ENCODE results near the gene TPRKB.

DNA sequence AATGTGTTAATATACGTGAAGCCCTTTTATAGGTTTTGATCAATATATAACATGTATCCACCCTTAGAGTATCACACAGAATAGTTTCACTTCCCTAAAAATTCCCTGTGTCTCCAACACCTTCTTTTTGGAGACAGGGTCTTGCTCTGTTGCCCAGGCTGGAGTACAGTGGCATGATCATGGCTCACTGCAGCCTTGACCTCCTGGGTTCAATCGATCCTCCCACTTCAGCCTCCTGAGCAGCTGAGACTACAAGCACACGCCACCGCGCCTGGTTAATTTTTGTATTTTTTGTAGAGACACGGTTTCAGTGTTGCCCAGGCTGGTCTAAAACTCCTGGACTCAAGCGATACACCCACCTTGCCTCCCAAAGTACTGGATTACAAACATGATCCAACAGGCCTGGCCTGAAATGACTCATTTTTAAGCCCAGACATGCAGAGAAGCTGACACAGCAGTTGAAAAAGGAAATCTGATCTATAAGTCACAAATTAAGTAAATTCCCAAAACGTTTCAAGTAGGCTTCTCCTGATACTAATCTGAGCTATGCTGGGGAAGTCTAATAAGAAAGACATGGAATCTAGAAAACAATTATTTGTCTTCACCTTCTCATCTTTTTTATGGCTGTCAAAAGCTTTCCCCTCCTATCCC lies 39.8 kb upstream of the TPRKB start:
- TF ChIP-seq, protein P1, sequence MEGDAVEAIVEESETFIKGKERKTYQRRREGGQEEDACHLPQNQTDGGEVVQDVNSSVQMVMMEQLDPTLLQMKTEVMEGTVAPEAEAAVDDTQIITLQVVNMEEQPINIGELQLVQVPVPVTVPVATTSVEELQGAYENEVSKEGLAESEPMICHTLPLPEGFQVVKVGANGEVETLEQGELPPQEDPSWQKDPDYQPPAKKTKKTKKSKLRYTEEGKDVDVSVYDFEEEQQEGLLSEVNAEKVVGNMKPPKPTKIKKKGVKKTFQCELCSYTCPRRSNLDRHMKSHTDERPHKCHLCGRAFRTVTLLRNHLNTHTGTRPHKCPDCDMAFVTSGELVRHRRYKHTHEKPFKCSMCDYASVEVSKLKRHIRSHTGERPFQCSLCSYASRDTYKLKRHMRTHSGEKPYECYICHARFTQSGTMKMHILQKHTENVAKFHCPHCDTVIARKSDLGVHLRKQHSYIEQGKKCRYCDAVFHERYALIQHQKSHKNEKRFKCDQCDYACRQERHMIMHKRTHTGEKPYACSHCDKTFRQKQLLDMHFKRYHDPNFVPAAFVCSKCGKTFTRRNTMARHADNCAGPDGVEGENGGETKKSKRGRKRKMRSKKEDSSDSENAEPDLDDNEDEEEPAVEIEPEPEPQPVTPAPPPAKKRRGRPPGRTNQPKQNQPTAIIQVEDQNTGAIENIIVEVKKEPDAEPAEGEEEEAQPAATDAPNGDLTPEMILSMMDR (IDR thresholded peaks at IDR 0.05) = no peak
- no peak for TF ChIP-seq EZH2 (IDR thresholded peaks at IDR 0.05; ENCODE audit: borderline replicate concordance, insufficient read depth, low read depth, low read length, poor library complexity, severe bottlenecking)
